Mucosa of descending colon (tissue), 3 donors: ENCODE data around the gene MAML2. TPM values are rescaled to one million over a fixed set of nuclear protein-coding genes. Genes with fewer than 3 reads are reported as not detected.

Experiments used
- ATAC-seq: fragments of 200-7000 bp; cut with Tn5 transposase; one replicate; pipeline ENCODE4 v1.9.1; 2020; ENCODE audit warnings: mild to moderate bottlenecking, moderate library complexity
- DNase-seq, 3 donors: peaks; one replicate each; pipeline ENCODE4 v3.0.0-alpha.2; 2020
- H3K36me3 ChIP-seq: fragments of 200-600 bp; one replicate; pipeline ENCODE4 v1.8.0; 2021; ENCODE audit warnings: low read depth, mild to moderate bottlenecking
- H3K4me1 ChIP-seq: fragments of 200-600 bp; one replicate; pipeline ENCODE4 v1.8.0; 2021; ENCODE audit warnings: low read depth, mild to moderate bottlenecking
- H3K4me3 ChIP-seq: fragments of 200-600 bp; one replicate; pipeline ENCODE4 v1.8.0; 2021; ENCODE audit warnings: mild to moderate bottlenecking
- H3K9me3 ChIP-seq: fragments of 200-600 bp; one replicate; pipeline ENCODE4 v1.8.0; 2021; ENCODE audit warnings: mild to moderate bottlenecking
- intact Hi-C, 2 donors: fragments of 100-400 bp; cut with DNase I in 1 of 2; cut with micrococcal nuclease in 1 of 2; formaldehyde crosslinking; loops; one replicate each; pipeline versions ENCODE4 v1.11.0 to v1.11.1; 2022; cut with DNase I, micrococcal nuclease
- total RNA-seq, 3 donors: library from RNA; stranded (reverse); fragmentation: NEBNext Ultra II Directional in 2 of 3; extraction: Animal tissue kit (Norgen Biotek cat#: 25700) in 2 of 3; gene quantifications; one replicate each; pipeline versions ENCODE4 v1.2.1 to v1.2.4, GENCODE V29; 2021 to 2023
- TF ChIP-seq, protein P1 (sequence below): fragments of 200-600 bp; IDR thresholded peaks from one replicate; pipeline ENCODE4 v1.8.0; 2022; ENCODE audit warnings: antibody characterized with exemption, mild to moderate bottlenecking
- donor health status: DM: no; HTN: no; CAD: no; lungs with moderate emphysema.
- donor health status: DM: no; HTN: no; CAD: no.
- donor health status: DM: no; HTN: yes; CAD: no.

MAML2 gene
- total RNA-seq, 3 donors from 2014 or later, result 15.2 to 26.4 (median 15.8) TPM

DNA sequence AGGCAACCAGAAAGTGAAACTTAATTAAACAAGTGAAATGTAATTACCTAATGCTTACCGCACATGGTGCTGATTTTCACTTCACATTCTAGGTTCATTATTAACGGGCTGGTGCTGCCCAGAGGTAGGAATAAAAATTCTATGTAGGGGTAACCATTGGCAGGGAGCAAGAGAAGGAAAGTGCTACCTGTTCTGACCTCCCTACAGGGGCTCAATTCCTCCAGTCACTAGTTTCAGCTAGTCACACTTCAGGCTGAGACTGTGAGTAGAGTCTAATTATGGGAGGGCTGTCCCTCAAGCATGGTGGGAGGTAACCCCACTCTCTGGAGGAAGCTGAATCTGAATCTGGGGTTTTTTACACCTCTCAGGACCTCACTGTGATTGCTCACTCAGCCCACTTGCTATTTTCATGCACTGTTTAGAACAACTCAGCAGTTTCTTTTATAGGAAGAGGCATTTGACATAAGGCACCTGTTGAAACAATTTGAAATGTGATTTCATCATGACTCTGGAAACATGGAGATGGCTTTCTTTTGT is 75.4 kb downstream of the MAML2 start:
- ATAC-seq, result peak; percentile 53
- DNase-seq, result no peak
- Histone ChIP-seq H3K4me3 (no peak overlapping the region), H3K36me3 (no peaks in the 10 kb centered on the region), H3K9me3 (no peaks in the 10 kb centered on the region), H3K4me1 (peaks cover 11% of the 10 kb centered on the region)
- TF ChIP-seq, protein P1, sequence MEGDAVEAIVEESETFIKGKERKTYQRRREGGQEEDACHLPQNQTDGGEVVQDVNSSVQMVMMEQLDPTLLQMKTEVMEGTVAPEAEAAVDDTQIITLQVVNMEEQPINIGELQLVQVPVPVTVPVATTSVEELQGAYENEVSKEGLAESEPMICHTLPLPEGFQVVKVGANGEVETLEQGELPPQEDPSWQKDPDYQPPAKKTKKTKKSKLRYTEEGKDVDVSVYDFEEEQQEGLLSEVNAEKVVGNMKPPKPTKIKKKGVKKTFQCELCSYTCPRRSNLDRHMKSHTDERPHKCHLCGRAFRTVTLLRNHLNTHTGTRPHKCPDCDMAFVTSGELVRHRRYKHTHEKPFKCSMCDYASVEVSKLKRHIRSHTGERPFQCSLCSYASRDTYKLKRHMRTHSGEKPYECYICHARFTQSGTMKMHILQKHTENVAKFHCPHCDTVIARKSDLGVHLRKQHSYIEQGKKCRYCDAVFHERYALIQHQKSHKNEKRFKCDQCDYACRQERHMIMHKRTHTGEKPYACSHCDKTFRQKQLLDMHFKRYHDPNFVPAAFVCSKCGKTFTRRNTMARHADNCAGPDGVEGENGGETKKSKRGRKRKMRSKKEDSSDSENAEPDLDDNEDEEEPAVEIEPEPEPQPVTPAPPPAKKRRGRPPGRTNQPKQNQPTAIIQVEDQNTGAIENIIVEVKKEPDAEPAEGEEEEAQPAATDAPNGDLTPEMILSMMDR, result no peak
- intact Hi-C loops, result no loop called here

DNA sequence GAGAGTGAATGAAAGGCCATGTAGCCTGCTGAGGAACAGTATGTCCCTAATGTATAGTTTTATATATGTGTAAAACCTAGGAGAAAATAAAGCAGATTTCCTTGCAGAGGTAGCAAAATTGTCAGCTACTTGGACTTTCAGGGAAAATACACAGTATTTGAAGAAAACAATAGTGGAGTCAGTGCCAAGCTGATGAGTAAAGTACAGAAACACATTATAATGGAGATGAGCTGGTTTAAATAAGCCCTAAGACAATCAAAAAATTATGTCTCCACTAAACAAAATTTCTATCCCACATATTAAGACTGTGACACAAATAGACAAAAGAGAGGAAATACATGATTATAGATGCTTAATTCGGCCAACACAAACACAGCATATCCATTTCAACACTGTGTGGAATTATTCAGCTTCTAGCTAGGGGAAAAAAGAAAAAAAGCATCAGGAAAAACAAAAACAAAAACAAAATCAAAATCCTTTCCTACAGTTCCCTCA is 75.9 kb downstream of the MAML2 start:
- TF ChIP-seq, protein P1, result no peak
- Histone ChIP-seq H3K36me3 (no peaks in the 10 kb centered on the region), H3K4me3 (no peak overlapping the region), H3K9me3 (no peaks in the 10 kb centered on the region), H3K4me1 (peaks cover 11% of the 10 kb centered on the region)
- DNase-seq (no peak), ATAC-seq (no peak)
- intact Hi-C loops, result no loop called here

GRCh38 chr11:96265972-96266371 is 77.0 kb downstream of the MAML2 start:
- ATAC-seq, result no peak
- H3K9me3 ChIP-seq, result no peaks in the 10 kb centered on the region
- DNase-seq, result no peak

GRCh38 chr11:96265220-96265737 is 77.7 kb downstream of the MAML2 start:
- no peak for DNase-seq
- no peaks in the 10 kb centered on the region for H3K9me3 ChIP-seq
- peaks cover 12% of the 10 kb centered on the region for H3K4me1 ChIP-seq
- no peak overlapping the region for H3K4me3 ChIP-seq
- peak; percentile 24 for ATAC-seq
- intact Hi-C loops, result no loop called here
- no peaks in the 10 kb centered on the region for H3K36me3 ChIP-seq
- TF ChIP-seq, protein P1, result no peak

More at GRCh38 chr11:96265972-96266371, 77.0 kb downstream of the MAML2 start:
- TF ChIP-seq, protein P1, result no peak
- Histone ChIP-seq H3K4me1 (peaks cover 11% of the 10 kb centered on the region), H3K4me3 (no peak overlapping the region), H3K36me3 (no peaks in the 10 kb centered on the region)
- intact Hi-C loops, result no loop called here

- intact Hi-C loops, result no loop called here
- no peaks in the 10 kb centered on the region for H3K36me3 ChIP-seq
- DNase-seq (no peak), ATAC-seq (no peak)
- TF ChIP-seq, protein P1, result no peak
- H3K4me3 ChIP-seq, result no peak overlapping the region
- peaks cover 22% of the 10 kb centered on the region for H3K4me1 ChIP-seq
- H3K9me3 ChIP-seq, result no peaks in the 10 kb centered on the region
Observed at GRCh38 chr11:96264364-96264763, 78.6 kb downstream of the MAML2 start.
